Cardiac fibroblast (primary cell): ENCODE results near the gene SLIT3.
"Not testable (repeated sequence)": the region's sequence is repeated elsewhere in the genome, so short reads cannot be mapped to it uniquely, and the experiment has no call there.

Source experiments
- DNase-seq, 2 donors: peaks; one replicate each; pipeline versions ENCODE4 v3.0.0 to v3.0.0-alpha.2; 2010; ENCODE audit warnings: low read depth in 2 of 2
- H3K4me3 ChIP-seq, 2 donors: replicated peaks in 1 of 2; 1 replicate in 1 of 2; 2 replicates in 1 of 2; pipeline ENCODE4 v1.5.1; 2011; ENCODE audit warnings: low read depth in 2 of 2, low read length in 2 of 2, mild to moderate bottlenecking in 2 of 2, moderate library complexity in 1 of 2
- TF ChIP-seq, protein P1 (sequence below): IDR thresholded peaks from one replicate; pipeline ENCODE4 v1.5.1; 2011; ENCODE audit warnings: low read depth, mild to moderate bottlenecking, low read length, inconsistent platforms

SLIT3 gene

DNA sequence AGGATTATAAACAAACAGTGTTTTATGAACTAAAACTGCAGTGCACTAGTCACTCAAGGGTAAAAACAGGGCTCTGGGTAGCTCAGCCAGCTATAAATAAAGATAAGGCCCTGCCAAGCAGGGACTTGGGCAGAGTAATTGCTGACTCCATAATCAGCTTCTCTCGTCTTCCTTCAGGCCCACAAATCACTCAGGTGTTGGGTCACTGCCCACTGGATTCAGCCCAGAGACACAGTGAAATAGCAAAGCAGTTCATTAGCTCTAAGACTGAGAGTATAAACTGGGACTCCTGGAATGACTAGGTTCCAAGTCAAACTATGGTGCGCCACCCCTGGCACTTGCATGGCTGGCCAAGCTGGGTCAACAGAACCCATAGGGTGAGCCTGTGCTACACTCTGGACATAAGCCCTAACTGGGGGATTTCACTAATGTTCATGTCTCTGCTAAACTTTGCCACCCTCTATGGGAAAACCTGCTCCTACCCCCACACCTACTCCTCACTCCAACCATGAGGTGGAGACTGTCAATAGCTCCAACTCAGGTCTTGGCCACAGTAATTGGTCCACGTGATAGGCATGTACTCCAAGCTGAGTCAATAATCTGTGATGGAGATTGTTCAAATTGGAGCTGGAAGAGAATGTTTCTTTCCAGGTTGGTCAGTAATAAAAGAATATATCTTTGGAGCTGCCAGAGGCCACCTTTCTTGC is 158.5 kb downstream of the SLIT3 start:
- peak in 1 of 2 donors; percentile 68 for DNase-seq
- TF ChIP-seq, protein P1, sequence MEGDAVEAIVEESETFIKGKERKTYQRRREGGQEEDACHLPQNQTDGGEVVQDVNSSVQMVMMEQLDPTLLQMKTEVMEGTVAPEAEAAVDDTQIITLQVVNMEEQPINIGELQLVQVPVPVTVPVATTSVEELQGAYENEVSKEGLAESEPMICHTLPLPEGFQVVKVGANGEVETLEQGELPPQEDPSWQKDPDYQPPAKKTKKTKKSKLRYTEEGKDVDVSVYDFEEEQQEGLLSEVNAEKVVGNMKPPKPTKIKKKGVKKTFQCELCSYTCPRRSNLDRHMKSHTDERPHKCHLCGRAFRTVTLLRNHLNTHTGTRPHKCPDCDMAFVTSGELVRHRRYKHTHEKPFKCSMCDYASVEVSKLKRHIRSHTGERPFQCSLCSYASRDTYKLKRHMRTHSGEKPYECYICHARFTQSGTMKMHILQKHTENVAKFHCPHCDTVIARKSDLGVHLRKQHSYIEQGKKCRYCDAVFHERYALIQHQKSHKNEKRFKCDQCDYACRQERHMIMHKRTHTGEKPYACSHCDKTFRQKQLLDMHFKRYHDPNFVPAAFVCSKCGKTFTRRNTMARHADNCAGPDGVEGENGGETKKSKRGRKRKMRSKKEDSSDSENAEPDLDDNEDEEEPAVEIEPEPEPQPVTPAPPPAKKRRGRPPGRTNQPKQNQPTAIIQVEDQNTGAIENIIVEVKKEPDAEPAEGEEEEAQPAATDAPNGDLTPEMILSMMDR: no peak
- H3K4me3 ChIP-seq: no peak overlapping the region

DNA sequence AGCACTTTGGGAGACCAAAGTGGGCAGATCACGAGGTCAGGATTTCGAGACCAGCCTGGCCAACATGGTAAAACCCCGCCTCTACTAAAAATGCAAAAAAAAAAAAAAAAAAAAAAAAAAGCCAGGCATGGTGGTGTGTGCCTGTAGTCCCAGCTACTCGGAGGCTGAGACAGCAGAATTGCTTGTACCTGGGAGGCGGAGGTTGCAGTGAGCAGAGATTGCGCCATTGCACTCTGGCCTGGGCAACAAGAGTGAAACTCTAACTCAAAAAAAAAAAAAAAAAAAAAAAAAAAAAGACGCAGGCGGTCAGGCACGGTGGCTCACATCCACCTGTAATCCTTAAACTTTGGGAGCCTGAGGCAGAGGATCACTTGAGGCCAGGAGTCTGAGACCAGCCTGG is 160.7 kb downstream of the SLIT3 start:
- DNase-seq, H3K4me3 ChIP-seq: not testable (repeated sequence)

DNA sequence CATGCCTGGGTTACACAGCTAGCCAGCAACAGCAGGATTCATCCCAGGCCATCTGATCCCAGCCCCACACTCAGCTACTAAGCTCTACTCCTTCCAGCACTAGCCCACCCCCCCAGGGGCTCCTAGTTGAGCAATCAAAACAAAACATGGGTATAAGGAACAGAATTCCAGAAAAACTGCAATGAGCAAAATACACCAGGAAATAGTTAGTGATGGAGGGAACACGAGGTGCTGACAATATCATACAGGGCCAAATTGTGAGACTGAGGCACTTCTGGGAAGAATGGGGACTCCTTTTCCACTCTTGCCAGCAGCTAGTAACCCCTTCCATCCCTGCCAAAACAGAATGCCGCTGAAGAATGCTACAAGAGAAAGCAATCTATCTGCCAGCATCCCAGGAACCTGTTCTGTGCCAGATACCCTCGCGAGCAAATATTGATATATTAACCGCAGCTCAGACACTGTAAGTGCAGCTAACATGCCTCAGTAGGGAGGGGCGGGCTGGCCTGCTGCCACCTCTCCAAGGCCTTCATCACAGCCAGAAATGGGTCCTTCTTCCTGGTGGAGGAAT is 161.4 kb downstream of the SLIT3 start:
- peak in 1 of 2 donors; percentile 82 for DNase-seq
- H3K4me3 ChIP-seq: no peak overlapping the region
- TF ChIP-seq, protein P1: no peak

DNA sequence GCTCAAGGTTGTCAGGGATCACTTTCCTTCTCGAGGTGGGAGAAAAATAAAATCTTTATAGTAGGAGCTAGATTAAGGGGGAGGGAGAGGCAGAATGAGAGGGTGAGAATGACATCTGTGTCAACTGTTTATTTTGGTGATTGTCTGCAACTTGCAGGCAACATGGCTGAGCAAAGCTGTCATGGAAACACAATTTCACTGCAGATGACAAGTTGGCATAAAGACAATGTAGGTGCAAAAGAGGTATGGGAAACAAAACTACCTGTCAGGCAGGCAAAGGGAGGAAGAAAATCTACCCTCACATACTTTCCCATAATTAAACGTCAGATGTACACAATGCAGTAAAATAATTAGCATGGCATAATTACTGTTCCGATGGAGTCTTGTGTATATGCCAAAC is 167.4 kb downstream of the SLIT3 start:
- DNase-seq: no peak
- TF ChIP-seq, protein P1: no peak
- H3K4me3 ChIP-seq: no peak overlapping the region

DNA sequence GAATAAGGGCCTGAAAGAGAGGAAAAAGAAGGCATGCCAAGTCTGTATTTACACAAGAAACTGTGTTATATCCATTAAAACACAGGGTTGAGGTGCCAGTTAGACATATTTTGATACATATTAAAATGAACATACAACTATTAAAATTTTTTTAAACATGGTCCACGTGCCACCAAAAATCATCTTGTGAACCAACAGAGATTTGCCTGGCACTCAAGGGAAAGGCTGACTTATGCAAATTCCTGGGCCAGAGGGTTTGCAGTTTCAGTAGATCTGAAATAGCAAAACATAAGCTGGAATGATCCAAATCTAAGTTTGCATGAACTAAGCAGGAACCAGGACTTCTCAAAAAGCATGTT is 168.7 kb downstream of the SLIT3 start:
- no peak for DNase-seq
- no peak overlapping the region for H3K4me3 ChIP-seq
- TF ChIP-seq, protein P1: no peak

DNA sequence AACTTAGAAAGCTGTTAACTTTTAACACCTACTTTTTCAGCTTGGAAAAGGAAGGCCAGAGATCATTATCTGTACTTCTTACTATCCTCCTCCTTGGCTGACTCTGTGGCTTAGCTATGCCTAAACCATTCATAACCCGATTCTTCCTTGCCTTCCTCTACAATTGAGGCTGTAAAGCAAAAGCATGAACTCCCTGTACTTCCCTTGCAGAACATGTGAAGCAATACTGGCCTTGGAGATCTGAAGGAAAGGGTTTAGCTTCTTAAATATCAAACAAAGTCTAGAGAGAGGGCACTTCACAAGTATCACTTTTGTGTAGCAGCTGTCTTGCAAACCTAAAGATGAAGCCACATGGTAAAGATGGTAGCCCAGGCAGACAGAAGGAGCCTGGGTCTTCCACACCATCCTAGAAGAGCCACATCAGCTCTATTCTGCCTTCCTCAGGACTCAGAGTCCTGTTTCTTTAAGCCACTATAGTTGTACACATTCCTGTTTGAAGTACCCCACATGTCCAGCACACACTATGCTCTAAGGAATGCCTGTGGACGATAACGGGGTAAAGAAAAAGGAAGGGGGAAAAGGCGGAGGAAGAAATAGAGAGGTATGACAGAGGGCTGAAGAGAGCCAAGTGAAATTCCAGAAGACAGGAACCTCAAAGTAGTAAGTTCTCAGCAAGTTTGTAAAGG is 169.2 kb downstream of the SLIT3 start:
- H3K4me3 ChIP-seq: no peak overlapping the region
- peak in 1 of 2 donors; percentile 23 for DNase-seq
- TF ChIP-seq, protein P1: no peak

DNA sequence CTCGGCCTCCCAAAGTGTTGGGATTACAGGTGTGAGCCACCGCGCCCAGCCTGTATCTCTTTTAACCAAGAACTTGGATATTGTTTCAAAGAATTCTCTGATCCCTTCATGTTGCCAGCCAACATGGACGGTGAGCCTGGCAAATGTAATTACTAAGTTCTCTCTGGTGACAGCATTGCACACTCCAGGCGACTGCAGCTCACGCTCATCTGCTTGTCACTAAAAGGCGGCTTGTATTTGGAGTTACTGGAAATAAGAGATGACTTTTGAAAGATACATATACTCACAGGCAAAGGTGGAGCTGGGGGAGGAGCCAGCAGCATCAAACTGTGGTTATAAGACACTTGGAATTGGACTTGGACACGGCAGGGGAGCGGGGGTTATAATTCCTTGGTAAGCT is 172.3 kb downstream of the SLIT3 start:
- no peak overlapping the region for H3K4me3 ChIP-seq
- TF ChIP-seq, protein P1: no peak
- DNase-seq: no peak
